GM18909 (cell line): Measurements from ENCODE around the gene CYP2J2.
A peak's percentile ranks its signal among the peaks of the same experiment; 100 is the strongest.
"Not testable (repeated sequence)": the region's sequence is repeated elsewhere in the genome, so short reads cannot be mapped to it uniquely, and the experiment has no call there.

Source experiments
- ATAC-seq: cut with Tn5 transposase; IDR thresholded peaks from one replicate; pipeline ENCODE4 v1.9.1; 2021; ENCODE audit warnings: mild to moderate bottlenecking; ENCODE audit not compliant: unreplicated experiment, poor library complexity

CYP2J2 gene

GRCh38 chr1:59926381-59927123 is at the start of gene CYP2J2:
Gene CYP2J2 (minus strand): TSS chr1:59926773. CDS start chr1:59926746, 27 bp downstream.
- ATAC-seq = peak; percentile 81

DNA sequence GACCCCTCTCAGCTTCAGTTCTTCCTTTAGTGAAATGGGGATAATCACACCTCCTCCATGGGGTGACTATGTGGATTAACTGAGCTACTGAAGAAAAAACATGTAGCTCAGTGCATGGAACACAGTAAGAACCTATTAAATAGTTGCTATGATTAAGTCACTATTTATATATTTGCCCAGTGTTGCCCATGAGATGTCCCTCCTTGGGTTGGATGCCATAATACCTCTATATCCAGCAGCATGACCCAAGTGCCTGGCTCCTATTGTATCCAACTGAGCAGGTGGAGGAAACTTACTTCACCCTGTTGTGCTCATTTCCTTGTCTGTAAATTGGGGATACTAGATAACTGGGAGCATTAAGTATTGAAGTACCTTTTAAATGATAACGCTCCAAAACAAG is 47.1 kb upstream of the CYP2J2 start:
- ATAC-seq = no peak

DNA sequence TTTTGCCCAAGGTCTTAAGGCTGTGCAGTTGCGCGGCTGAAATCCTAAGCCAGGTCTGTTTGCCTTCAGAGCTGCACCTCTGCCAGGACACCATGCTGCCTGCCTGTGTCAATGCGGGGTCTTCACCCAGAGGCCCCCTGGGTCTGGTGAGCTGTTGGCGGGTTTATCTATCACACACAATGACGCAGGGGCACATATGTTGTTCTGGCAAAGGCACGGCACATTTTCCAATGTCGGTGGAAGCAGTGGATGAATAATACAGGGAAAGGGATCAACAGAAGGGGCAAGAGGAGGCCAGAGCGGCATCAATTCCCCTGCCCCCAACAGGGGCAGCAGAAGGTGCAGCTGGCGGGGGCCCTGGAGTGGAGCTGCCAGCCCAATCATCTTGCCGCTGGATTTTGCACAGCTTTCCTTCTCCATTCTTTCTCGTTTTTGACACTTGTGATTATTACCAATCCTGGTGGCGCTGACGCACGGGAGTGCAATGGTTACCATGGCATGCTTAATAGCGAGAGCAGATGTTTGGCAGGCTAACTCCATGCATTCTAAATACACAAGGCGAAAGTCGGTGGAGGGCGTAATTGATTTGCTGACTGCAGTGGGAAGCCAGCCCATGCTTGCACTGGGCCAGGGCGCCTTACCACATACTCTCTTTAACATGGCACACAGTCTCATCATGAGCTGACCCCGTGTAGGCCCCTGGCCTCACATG is 45.8 kb upstream of the CYP2J2 start:
- ATAC-seq = no peak

- ATAC-seq = peak; percentile 65
Measured at GRCh38 chr1:59971464-59971911, 44.9 kb upstream of the CYP2J2 start.

- not testable (repeated sequence) for ATAC-seq
Measured at GRCh38 chr1:59969542-59970175, 43.1 kb upstream of the CYP2J2 start.

DNA sequence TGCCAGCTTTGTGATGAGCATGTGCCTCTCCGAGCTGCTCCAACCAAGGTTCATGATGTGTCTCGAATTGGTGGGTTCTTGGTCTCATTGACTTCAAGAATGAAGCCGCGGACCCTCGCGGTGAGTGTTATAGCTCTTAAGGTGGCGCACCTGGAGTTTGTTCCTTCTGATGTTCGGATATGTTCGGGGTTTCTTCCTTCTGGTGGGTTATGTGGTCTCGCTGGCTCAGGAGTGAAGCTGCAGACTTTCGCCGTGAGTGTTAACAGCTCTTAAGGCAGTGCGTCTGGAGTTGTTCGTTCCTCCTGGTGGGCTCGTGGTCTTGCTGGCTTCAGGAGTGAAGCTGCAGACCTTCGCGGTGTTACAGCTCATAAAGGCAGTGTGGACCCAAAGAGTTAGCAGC is 42.2 kb upstream of the CYP2J2 start:
- not testable (repeated sequence) for ATAC-seq

- no peak for ATAC-seq
Measured at GRCh38 chr1:59967780-59968179, 41.2 kb upstream of the CYP2J2 start.

DNA sequence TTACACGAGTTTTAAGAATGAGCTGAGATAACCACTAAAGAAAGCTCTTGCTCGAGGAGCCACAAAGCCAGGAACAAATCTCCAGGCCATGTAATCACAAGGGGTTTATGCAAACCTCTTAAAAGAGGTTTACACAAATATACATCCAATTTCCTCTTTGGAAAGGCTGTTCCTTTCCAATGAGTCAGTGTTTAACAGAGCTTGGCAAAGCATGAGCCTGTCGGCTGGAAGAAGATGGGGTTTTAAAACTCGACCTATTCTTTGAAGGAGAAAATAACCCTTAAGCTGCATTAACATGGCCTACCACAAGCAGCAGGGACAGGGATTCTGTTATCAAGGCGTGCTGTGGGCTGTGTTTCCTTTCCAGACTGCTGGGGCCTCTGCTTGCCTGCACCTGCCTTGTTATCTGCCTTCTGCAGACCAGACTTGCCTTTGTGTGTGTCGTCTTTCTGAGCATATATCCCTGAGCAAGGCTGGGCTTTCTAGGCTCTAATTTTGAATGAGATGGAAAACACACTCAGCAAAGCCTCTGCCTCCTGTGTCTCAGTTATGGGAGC is 40.6 kb upstream of the CYP2J2 start:
- no peak for ATAC-seq

- no peak for ATAC-seq
Measured at GRCh38 chr1:59952065-59952464, 25.5 kb upstream of the CYP2J2 start.

DNA sequence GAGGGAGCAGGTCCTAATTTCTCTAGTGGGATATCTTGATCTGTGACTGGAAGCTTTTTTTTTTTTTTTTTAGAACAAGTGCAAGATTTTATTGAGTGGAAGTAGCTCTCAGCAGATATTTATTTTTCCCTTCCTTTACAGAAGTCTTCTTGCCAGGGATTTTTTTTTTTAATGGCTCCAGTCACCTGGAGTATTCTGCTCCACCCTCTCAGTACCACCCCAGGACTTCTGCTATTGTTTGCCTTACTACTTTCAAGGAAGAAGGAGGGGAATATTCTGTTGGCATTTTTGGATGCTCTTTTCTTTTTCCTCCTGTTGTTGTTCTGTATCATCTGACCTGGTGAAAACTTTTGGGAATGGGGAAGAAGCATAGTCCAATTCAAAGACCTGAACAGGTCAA is 23.1 kb upstream of the CYP2J2 start:
- ATAC-seq = no peak

DNA sequence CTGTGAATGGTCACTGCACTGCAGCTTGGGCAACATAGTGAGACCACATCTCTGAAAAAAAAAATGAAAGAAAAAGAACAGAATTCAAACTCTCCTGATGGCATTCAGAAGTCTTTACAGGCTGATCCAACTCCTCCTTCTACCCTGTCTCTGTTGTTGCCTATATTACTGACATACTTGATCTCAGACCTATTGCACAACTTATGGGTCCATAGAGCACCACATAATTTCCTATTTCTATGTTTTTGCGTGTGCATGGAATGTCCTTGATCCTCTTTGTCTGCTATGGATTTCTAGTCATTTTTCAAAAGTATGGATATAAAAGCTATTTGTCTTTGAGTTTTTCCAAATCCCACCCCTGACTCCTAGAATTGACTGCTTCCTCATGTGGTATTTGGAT is 22.4 kb upstream of the CYP2J2 start:
- ATAC-seq = no peak

GRCh38 chr1:59947047-59947938 is 20.7 kb upstream of the CYP2J2 start:
- peak; percentile 96 for ATAC-seq

DNA sequence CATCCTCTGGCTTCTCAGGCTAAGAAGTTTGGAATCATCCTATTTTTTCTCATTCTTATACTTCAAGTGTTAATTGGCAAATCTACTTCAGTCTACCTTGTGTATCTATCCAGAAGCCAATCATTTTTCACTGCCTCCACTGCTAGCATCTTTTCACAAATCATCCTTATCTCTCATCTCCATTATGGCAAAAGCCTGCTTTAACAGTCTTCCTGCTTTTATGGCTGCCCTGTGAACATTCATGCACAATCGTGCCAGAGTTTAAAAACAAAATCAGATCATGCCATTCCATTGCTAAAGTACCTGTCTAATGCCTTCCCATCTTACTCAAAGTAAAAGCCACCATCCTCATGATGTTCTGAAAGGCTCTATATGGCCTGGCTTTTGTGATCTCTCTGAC is 19.2 kb upstream of the CYP2J2 start:
- ATAC-seq = no peak

GRCh38 chr1:59939393-59939792 is 12.8 kb upstream of the CYP2J2 start:
- no peak for ATAC-seq

DNA sequence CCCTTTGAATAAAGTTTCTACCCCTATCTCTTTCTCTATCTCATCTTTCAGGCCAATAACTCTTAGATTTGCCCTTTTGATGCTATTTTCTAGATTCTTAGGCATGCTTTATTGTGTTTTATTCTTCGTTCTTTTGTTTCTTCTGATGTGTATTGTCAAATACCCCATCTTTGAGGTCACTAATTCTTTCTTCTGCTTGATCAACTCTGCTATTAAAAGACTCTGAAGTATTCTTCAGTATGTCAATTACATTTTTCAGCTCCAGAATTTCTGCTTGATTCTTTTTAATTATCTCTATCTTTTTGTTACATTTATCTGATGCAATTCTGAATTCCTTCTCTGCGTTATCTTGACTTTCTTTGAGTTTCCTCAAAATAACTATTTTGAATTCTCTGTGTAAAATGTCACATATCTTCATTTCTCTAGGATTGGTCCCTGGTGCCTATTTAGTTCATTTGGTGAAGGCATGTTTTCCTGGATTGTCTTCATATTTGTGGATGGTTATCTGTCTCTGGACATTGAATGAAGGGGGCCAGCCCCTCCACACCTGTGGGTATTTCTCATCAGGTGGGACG is 11.2 kb upstream of the CYP2J2 start:
- ATAC-seq = no peak

DNA sequence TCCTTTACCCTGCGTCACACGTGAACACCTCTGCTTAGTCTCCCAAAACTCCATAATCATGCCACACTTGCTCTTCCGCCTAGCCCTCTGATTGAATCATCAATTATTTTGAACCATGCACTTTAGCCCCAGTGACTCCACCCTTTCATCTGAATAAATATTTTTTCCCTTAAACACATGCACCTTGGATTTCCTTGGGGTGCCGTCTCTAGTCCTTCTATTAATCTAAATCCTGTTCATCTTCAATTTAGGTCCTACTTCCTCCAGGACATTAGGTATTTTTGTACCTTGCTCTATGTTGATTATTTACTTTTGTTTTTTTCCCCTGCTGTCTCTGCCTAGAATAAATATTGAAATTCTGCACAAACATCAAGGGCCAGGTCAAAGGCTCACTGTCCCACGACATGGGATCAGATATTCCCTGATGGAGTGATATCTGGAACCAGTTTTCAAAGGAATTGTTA is 9.8 kb upstream of the CYP2J2 start:
- no peak for ATAC-seq

- no peak for ATAC-seq
Measured at GRCh38 chr1:59928996-59929395, 2.4 kb upstream of the CYP2J2 start.

GRCh38 chr1:59927213-59927612 is 640 bp upstream of the CYP2J2 start:
- no peak for ATAC-seq

DNA sequence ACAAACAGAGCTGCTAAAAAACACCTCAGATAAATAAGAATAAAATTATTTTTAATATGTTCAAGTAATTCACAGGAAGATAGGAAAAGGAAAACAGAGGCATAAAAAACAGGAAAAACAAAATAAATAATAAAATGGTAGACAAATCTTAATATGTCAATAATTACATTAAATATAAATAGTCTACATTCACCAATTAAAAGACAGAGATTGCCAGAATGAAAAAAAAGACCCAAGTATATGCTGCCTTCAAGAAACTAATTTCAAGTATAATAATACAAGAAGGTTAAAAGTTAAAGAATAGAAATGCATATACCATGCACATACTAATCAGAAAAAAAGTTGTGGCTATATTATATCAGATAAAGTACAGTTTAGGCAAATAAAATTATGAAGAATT is 1.9 kb downstream of the CYP2J2 start:
- no peak for ATAC-seq
